Activated T-cell treated with anti-CD3 and anti-CD28 coated beads, Interleukin-2, amount 50 U/mL, for 4 hours (primary cell): ENCODE data around the gene RANBP9. TPM values are rescaled to one million over a fixed set of nuclear protein-coding genes. Genes with fewer than 3 reads are reported as not detected.

Experiments used
- ATAC-seq, 2 donors: fragments of 200-7000 bp; cut with Tn5 transposase; one replicate each; pipeline ENCODE4 v1.10.0; 2021
- DNase-seq: peaks from one replicate; pipeline ENCODE4 v3.0.0-alpha.2; 2020
- H3K27me3 Mint-ChIP-seq: one replicate; pipeline ENCODE4 v1.8.0; 2021; ENCODE audit warnings: low read depth, mixed read lengths
- H3K36me3 Mint-ChIP-seq: one replicate; pipeline ENCODE4 v1.8.0; 2022; ENCODE audit warnings: mixed read lengths; ENCODE audit not compliant: insufficient read depth
- H3K4me1 Mint-ChIP-seq: one replicate; pipeline ENCODE4 v1.8.0; 2021; ENCODE audit warnings: low read depth, mixed read lengths
- H3K4me3 Mint-ChIP-seq: one replicate; pipeline ENCODE4 v1.8.0; 2021; ENCODE audit warnings: mild to moderate bottlenecking, moderate library complexity, mixed read lengths
- H3K9me3 Mint-ChIP-seq: one replicate; pipeline ENCODE4 v1.8.0; 2021; ENCODE audit warnings: mixed read lengths
- total RNA-seq, 3 donors: library from RNA; stranded (reverse); gene quantifications; one replicate each; pipeline ENCODE4 v1.2.1, GENCODE V29; 2021

The RANBP9 gene
- total RNA-seq, 3 donors from 2014 or later = 49.2 to 61.3 (median 51.9) TPM

DNA sequence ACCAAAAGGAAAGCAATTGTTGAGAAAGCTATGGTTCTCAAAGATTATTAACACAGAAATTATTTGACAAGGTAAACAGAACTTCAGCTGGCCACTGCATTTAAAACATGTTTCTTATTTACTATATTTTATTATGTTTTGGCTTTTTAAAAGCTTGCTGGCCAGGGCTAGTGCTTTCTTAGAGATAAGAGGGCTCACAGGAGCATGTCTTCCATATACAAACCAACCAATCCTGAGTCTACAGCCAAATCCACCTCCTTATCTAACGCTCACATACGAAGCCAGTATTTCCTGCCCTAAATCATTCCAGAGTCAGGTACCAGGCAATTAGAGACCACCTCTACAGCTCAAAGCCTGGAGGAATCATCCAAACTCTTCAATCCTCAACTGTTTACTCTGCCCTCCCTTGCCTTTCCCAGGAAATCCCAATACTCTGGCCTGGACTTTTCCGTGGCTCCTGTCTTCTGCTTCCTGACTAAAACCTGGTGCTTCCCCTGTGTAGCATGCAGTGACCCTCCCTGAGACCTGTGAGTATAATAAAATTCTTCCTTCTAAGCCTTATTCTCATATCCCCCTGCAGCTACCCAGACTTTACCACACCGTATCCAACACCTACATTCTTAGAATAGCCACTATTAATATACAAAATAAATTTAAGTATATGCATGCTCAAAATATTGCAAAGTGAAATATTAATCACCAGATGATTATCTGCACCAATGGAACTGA, 33.2 kb downstream of the RANBP9 start:
- DNase-seq = no peak
- Mint-ChIP-seq H3K4me3 (no peak overlapping the region), H3K4me1 (peaks cover 67% of the 10 kb centered on the region), H3K9me3 (peaks cover 17% of the 10 kb centered on the region), H3K36me3 (peaks cover 34% of the 10 kb centered on the region), H3K27me3 (no peaks in the 10 kb centered on the region)
- ATAC-seq = no peak

- no peak for ATAC-seq
- no peak overlapping the region for H3K4me3 Mint-ChIP-seq
- H3K4me1 Mint-ChIP-seq = peaks cover 70% of the 10 kb centered on the region
- no peak for DNase-seq
- H3K9me3 Mint-ChIP-seq = peaks cover 17% of the 10 kb centered on the region
- peaks cover 35% of the 10 kb centered on the region for H3K36me3 Mint-ChIP-seq
- no peaks in the 10 kb centered on the region for H3K27me3 Mint-ChIP-seq
These were observed 33.8 kb downstream of the RANBP9 start for GRCh38 chr6:13677878-13678254.

GRCh38 chr6:13676551-13677156, 35.0 kb downstream of the RANBP9 start:
- Mint-ChIP-seq H3K27me3 (no peaks in the 10 kb centered on the region), H3K36me3 (peaks cover 34% of the 10 kb centered on the region), H3K4me1 (peaks cover 73% of the 10 kb centered on the region), H3K4me3 (no peak overlapping the region), H3K9me3 (peaks cover 17% of the 10 kb centered on the region)
- ATAC-seq (no peak), DNase-seq (no peak)

DNA sequence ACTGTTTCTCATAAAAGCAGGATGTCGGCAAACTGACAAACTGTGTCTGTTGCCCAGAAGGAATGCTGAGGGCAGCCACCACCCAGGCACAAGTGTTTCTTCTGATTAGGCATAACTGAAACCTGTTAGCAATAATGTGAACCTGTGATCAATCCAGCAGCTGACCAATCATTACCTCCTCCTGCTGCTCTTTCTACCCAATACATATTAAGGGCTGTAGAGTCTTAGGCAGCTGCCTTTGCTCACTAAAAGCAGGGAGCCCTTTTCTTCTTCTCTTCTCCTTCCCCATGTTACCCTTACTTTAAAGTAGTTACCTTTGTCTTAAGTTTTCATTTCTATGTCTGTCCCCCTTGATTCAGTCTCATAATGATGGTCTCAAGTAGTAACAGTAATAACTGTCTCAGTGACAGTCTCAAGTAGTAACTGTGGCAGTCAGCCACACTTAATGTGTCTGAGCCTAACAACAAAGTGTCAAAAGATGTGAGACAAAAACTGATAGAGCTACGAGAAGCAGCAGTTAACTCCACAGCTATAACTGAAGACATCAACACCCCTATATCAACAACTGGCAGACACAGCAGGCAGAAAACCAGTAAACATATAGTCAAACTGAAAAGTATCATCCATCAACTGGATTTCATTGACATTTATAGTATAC, 37.0 kb downstream of the RANBP9 start:
- Mint-ChIP-seq H3K9me3 (peaks cover 17% of the 10 kb centered on the region), H3K27me3 (no peaks in the 10 kb centered on the region), H3K4me1 (peaks cover 67% of the 10 kb centered on the region), H3K4me3 (no peak overlapping the region), H3K36me3 (peaks cover 25% of the 10 kb centered on the region)
- no peak for DNase-seq
- no peak for ATAC-seq

DNA sequence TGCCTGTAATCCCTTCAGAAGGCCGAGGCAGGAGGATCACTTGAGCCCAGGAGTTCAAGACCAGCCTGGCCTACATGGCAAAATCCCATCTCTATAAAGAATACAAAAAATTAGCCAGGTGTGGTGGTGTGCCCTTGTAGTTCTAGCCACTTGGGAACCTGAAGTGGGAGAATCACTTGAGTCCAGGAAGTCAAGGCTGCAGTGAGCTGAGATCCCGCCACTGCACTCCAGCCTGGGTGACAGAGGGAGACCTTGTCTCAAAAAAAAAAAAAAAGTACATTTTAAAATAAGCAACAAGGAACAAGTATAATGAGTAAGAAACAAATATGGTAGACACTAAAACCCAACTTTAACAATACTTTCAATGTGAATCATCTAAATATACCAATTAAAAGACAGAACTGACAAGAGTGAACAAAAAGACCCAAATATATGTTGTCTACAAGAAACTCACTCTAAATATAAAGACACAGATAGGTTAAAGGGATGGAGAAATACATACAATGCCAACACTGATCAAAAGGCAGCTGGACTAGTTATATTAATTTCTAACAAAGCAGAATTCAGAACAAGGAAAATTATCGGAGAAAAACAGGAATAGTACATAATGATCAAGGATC, 37.7 kb downstream of the RANBP9 start:
- no peak for DNase-seq
- H3K36me3 Mint-ChIP-seq = peaks cover 23% of the 10 kb centered on the region
- no peaks in the 10 kb centered on the region for H3K27me3 Mint-ChIP-seq
- ATAC-seq = no peak
- peaks cover 72% of the 10 kb centered on the region for H3K4me1 Mint-ChIP-seq
- H3K4me3 Mint-ChIP-seq = no peak overlapping the region
- peaks cover 17% of the 10 kb centered on the region for H3K9me3 Mint-ChIP-seq

DNA sequence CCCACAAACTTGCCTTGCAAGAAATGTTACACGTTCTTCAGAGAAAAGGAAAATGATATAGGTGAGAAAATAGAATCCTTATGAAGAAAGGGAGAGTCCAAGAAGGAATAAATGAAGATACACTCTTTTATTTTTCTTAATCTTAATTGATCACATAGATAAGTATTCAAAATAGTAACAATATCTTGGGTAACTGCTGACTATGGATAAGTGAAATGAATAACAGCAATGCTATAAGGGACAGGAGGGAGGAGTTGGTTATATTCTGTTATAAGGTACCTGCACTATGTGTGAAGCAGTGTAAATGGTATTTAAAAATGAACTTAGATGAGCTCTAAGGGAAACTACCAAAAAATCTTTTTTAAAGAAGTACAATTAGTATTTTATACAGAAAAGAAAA, 38.3 kb downstream of the RANBP9 start:
- no peak for ATAC-seq
- Mint-ChIP-seq H3K9me3 (peaks cover 17% of the 10 kb centered on the region), H3K36me3 (peaks cover 22% of the 10 kb centered on the region), H3K4me1 (peaks cover 72% of the 10 kb centered on the region), H3K4me3 (no peak overlapping the region), H3K27me3 (no peaks in the 10 kb centered on the region)
- no peak for DNase-seq

DNA sequence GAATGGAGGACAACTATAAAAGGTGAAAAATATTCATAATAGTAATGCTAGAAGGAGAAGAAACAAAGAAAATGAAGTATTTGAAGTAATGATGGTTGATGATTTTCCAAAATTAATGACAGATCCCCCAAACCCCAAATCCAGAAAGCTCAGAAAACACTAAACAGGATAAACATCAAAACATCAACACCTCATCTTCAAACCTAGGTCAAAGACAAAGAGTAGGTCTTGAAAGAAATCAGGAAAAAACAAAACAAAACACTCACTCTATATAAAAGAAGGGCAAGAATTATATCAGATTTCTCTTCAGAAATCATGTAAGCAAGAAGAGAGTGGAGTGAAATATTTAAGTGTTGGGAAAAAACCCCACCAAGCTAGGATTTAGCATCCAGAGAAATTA, 38.7 kb downstream of the RANBP9 start:
- peaks cover 17% of the 10 kb centered on the region for H3K9me3 Mint-ChIP-seq
- H3K36me3 Mint-ChIP-seq = peaks cover 21% of the 10 kb centered on the region
- ATAC-seq = no peak
- no peak for DNase-seq
- peaks cover 74% of the 10 kb centered on the region for H3K4me1 Mint-ChIP-seq
- H3K4me3 Mint-ChIP-seq = no peak overlapping the region
- H3K27me3 Mint-ChIP-seq = no peaks in the 10 kb centered on the region

DNA sequence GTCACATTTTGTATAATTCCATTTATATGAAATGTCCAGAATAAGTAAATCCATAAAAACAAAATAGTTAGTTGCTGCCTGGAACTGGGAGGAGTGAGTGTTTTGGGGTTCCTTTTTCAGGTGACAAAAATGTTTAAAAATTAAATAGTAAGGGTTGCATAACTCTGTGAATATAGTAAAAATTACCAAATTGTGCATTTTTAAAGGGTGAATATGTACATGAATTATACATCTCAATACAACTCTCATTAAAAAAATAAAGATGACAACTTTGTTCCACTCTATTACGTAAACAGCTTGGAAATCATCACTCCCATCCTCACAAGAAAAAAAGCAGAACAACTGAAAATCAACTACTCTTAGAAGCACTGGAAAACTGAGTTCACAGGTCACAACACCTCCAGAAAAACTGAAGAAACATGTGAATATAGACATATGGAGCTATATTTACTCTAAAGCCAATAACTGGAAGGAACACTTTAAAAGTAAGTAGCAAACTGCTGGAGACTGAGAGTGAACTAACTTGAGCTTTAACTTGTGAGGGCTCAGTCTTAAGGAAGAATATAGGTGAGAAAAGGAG, 40.0 kb downstream of the RANBP9 start:
- peaks cover 16% of the 10 kb centered on the region for H3K36me3 Mint-ChIP-seq
- peaks cover 79% of the 10 kb centered on the region for H3K4me1 Mint-ChIP-seq
- ATAC-seq (no peak), DNase-seq (no peak)
- H3K4me3 Mint-ChIP-seq = no peak overlapping the region
- H3K27me3 Mint-ChIP-seq = no peaks in the 10 kb centered on the region
- H3K9me3 Mint-ChIP-seq = peaks cover 13% of the 10 kb centered on the region

DNA sequence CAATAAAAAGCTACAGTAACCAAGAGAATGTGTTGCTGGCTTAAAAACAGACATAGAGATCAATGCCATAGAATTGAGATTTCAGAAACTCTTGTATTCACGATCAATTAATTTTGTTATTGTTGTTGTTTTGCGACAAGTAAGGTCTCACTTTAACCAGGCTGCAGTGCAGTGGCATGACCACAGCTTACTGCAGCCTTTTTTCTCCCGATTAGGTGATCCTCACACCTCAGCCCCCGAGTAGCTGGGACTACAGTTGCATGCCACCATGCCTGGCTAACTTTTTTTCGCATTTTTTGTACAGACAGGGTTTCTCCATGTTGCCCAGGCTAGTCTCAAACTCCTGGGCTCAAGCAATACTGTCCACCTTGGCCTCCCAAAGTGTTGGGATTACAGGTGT, 42.2 kb downstream of the RANBP9 start:
- Mint-ChIP-seq H3K36me3 (peaks cover 5% of the 10 kb centered on the region), H3K9me3 (no peaks in the 10 kb centered on the region), H3K27me3 (no peaks in the 10 kb centered on the region), H3K4me3 (no peak overlapping the region), H3K4me1 (peaks cover 85% of the 10 kb centered on the region)
- DNase-seq = no peak
- no peak for ATAC-seq

DNA sequence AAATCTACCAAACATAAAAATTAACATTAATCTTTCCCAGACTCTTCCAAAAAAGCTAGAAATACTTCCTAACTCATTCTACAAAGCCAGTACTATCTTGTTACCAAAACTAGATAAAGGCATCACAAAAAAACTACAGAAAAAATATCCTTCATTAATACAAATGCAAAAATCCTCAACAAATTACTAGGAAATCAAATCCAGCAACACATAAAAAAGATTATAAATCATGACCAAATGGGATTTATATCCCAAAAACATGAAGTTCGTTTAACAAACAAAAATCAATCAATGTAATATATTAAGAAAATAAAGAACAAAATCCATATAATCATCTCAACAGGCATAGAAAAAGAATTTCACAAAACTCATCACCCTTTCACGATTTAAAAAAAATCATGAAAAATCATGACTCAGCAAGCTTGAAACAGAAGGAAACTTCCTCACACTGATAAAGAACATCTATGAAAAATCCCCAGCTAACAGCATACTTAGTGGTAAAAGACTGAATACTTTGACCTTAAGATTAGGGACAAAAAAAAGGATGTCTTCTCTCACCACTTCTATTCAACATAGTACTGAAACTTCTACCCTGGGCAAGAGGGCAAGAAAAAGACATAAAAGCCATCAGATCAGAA, 43.2 kb downstream of the RANBP9 start:
- H3K36me3 Mint-ChIP-seq = peaks cover 5% of the 10 kb centered on the region
- H3K4me1 Mint-ChIP-seq = peaks cover 89% of the 10 kb centered on the region
- no peaks in the 10 kb centered on the region for H3K9me3 Mint-ChIP-seq
- H3K27me3 Mint-ChIP-seq = no peaks in the 10 kb centered on the region
- DNase-seq (no peak), ATAC-seq (peak; percentile 60)
- peak overlapping the region; percentile 54 for H3K4me3 Mint-ChIP-seq

GRCh38 chr6:13667655-13668054, 44.0 kb downstream of the RANBP9 start:
- Mint-ChIP-seq H3K36me3 (peaks cover 2% of the 10 kb centered on the region), H3K4me3 (no peak overlapping the region), H3K27me3 (no peaks in the 10 kb centered on the region), H3K9me3 (no peaks in the 10 kb centered on the region), H3K4me1 (peaks cover 89% of the 10 kb centered on the region)
- DNase-seq (no peak), ATAC-seq (no peak)

DNA sequence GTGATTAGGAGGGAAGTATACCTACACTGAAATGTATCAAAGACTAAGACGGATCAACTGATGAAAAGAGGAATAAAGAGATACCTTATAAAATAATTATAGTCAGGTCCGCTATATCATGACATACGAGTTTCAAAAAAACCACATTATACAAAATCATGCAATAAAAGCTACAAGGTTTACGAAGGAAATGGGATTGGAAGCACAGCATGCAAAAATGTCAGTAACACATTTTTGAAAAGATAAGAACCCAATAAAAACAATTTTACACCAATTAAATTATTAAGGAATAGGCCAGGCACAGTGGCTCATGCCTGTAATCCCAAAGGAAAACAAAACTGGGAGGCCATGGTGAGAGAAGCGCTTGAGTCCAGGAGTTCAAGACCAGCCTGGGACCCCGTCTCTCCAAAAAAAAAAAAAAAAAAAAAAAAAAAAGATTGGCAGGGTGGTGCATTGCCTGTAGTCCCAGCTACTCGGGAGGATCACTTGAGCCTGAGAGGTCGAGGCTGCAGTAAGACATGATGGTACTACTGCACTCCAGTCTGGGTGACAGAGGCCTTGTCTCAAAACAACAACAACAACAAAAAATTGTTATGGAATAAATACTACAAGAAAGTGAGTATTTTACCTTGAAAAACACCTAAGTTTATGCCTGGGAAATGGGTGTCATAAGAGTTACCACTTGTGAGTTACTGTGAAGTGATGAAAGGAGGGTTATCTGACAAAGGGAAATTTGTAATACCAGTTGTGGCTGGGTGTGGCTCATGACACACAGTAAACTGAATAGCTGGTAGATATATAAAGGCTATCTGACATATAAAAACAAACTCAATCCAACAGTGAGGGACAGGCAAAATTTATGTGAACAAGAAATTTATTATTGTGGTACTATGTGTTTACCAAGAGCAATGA, 45.2 kb downstream of the RANBP9 start:
- no peaks in the 10 kb centered on the region for H3K27me3 Mint-ChIP-seq
- H3K9me3 Mint-ChIP-seq = no peaks in the 10 kb centered on the region
- H3K4me1 Mint-ChIP-seq = peaks cover 88% of the 10 kb centered on the region
- peak; percentile 79 to 86 for ATAC-seq
- peaks cover 2% of the 10 kb centered on the region for H3K36me3 Mint-ChIP-seq
- no peak for DNase-seq
- no peak overlapping the region for H3K4me3 Mint-ChIP-seq

DNA sequence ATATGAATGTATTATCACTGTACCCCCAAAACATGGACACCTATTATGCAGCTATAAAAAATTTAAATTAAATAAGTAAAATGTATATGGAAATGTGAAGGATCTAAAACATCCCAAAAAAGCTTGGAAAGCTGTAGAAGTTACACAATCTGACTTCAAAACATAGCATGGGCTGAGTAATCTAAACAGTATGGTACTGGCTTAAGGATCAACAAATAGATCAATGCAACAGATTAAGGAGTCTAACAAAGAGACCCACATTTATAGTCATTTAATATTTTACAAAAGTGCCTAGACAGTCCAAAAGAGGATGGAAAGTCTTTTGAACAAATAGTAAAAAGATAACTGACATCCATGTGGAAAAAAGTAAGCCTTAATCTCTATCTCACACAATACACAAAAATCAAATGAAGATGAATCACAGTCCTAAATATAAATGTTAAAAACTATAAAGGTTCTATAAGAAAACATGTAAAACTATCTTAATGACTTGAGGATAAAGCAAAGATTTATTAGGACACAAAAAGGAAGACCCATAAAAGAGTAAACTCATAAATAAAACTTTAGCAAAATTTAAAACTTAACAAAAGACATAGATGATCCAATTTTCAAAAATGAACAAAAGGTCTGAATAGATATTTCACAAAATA, 46.8 kb downstream of the RANBP9 start:
- Mint-ChIP-seq H3K27me3 (no peaks in the 10 kb centered on the region), H3K4me1 (peaks cover 94% of the 10 kb centered on the region), H3K36me3 (peaks cover 5% of the 10 kb centered on the region), H3K9me3 (no peaks in the 10 kb centered on the region), H3K4me3 (no peak overlapping the region)
- no peak for ATAC-seq
- DNase-seq = no peak
